Lower lobe of right lung (tissue), 2 donors: Measurements from ENCODE around the gene RAET1E. TPM values are rescaled to one million over a fixed set of nuclear protein-coding genes. Genes with fewer than 3 reads are reported as not detected.
A peak's percentile ranks its signal among the peaks of the same experiment; 100 is the strongest.
"Not testable (repeated sequence)": the region's sequence is repeated elsewhere in the genome, so short reads cannot be mapped to it uniquely, and the experiment has no call there.

Experiments used
- ATAC-seq, 2 donors: fragments of 200-7000 bp; cut with Tn5 transposase; one replicate each; pipeline ENCODE4 v1.9.1; 2020 to 2022; ENCODE audit warnings: mild to moderate bottlenecking in 2 of 2, moderate library complexity in 2 of 2
- DNase-seq: peaks from one replicate; pipeline ENCODE4 v3.0.0-alpha.2; 2020
- H3K27ac ChIP-seq: fragments of 200-600 bp; one replicate; pipeline ENCODE4 v1.8.0; 2022
- H3K27me3 ChIP-seq: fragments of 200-600 bp; one replicate; pipeline ENCODE4 v1.8.0; 2022; ENCODE audit warnings: low read depth
- H3K36me3 ChIP-seq: fragments of 200-600 bp; one replicate; pipeline ENCODE4 v1.8.0; 2022; ENCODE audit warnings: mild to moderate bottlenecking
- H3K4me1 ChIP-seq: fragments of 200-600 bp; one replicate; pipeline ENCODE4 v1.8.0; 2022
- H3K4me3 ChIP-seq: fragments of 200-600 bp; one replicate; pipeline ENCODE4 v1.8.0; 2022; ENCODE audit warnings: mild to moderate bottlenecking
- H3K9me3 ChIP-seq: fragments of 200-600 bp; one replicate; pipeline ENCODE4 v1.8.0; 2022
- CTCF ChIP-seq: fragments of 200-600 bp; IDR thresholded peaks from one replicate; pipeline ENCODE4 v1.8.0; 2022; ENCODE audit warnings: antibody characterized with exemption, mild to moderate bottlenecking
- intact Hi-C: fragments of 100-400 bp; cut with DNase I; formaldehyde crosslinking; loops from one replicate; pipeline ENCODE4 v1.11.0; 2022
- total RNA-seq: library from RNA; stranded (reverse); fragmentation: NEBNext Ultra II Directional; extraction: Animal tissue kit (Norgen Biotek cat#: 25700); gene quantifications from one replicate; pipeline ENCODE4 v1.2.1, GENCODE V29; 2021
- donor health status: DM: no; HTN: yes; CAD: no; lungs with severe emphysema.

The RAET1E gene
- total RNA-seq, 1 donor from 2014 or later, result not detected

GRCh38 chr6:149862922-149863697 lies 34.8 kb downstream of the RAET1E start:
- ATAC-seq, result peak; percentile 78 to 82
- H3K27ac ChIP-seq, result peak overlapping the region; percentile 91

GRCh38 chr6:149862424-149862738 lies 35.5 kb downstream of the RAET1E start:
- Histone ChIP-seq H3K27ac (peak overlapping the region; percentile 91), H3K4me3 (peak overlapping the region; percentile 75), H3K4me1 (peaks cover 33% of the 10 kb centered on the region)
- DNase-seq, H3K27me3 ChIP-seq, H3K9me3 ChIP-seq, ATAC-seq, intact Hi-C loops, H3K36me3 ChIP-seq: not testable (repeated sequence)

More at GRCh38 chr6:149862922-149863697, 34.8 kb downstream of the RAET1E start:
- no peak for TF ChIP-seq CTCF
- Histone ChIP-seq H3K27me3 (no peaks in the 10 kb centered on the region), H3K4me3 (peak overlapping the region; percentile 75), H3K4me1 (peaks cover 33% of the 10 kb centered on the region), H3K36me3 (no peaks in the 10 kb centered on the region), H3K9me3 (no peaks in the 10 kb centered on the region)
- DNase-seq, result peak; percentile 82
- intact Hi-C loops, result no loop called here

GRCh38 chr6:149861603-149862423 lies 36.1 kb downstream of the RAET1E start:
- no peak for ATAC-seq
- no peaks in the 10 kb centered on the region for H3K36me3 ChIP-seq
- H3K27me3 ChIP-seq, result no peaks in the 10 kb centered on the region
- intact Hi-C loops, result no loop called here
- TF ChIP-seq CTCF, result no peak
- no peak overlapping the region for H3K27ac ChIP-seq
- H3K9me3 ChIP-seq, result no peaks in the 10 kb centered on the region
- H3K4me1 ChIP-seq, result peaks cover 33% of the 10 kb centered on the region
- no peak for DNase-seq
- H3K4me3 ChIP-seq, result peak overlapping the region; percentile 75

- H3K27me3 ChIP-seq, result no peaks in the 10 kb centered on the region
- no peak overlapping the region for H3K27ac ChIP-seq
- no peak overlapping the region for H3K4me3 ChIP-seq
These were observed 36.9 kb downstream of the RAET1E start for GRCh38 chr6:149860834-149861602.

GRCh38 chr6:149860513-149860833 lies 37.4 kb downstream of the RAET1E start:
- peaks cover 37% of the 10 kb centered on the region for H3K4me1 ChIP-seq
- TF ChIP-seq CTCF, result no peak
- ATAC-seq (no peak), DNase-seq (no peak)
- H3K27ac ChIP-seq, result no peak overlapping the region
- no peaks in the 10 kb centered on the region for H3K27me3 ChIP-seq
- intact Hi-C loops, result no loop called here
- no peak overlapping the region for H3K4me3 ChIP-seq
- no peaks in the 10 kb centered on the region for H3K36me3 ChIP-seq
- no peaks in the 10 kb centered on the region for H3K9me3 ChIP-seq

More at GRCh38 chr6:149860834-149861602, 36.9 kb downstream of the RAET1E start:
- no peak for TF ChIP-seq CTCF
- DNase-seq, result no peak
- Histone ChIP-seq H3K4me1 (peaks cover 33% of the 10 kb centered on the region), H3K36me3 (no peaks in the 10 kb centered on the region), H3K9me3 (no peaks in the 10 kb centered on the region)
- ATAC-seq, result no peak
- intact Hi-C loops, result no loop called here
